ENCODE measurements around the gene CORO1C.
A peak's percentile ranks its signal among the peaks of the same experiment; 100 is the strongest.

CORO1C gene

DNA sequence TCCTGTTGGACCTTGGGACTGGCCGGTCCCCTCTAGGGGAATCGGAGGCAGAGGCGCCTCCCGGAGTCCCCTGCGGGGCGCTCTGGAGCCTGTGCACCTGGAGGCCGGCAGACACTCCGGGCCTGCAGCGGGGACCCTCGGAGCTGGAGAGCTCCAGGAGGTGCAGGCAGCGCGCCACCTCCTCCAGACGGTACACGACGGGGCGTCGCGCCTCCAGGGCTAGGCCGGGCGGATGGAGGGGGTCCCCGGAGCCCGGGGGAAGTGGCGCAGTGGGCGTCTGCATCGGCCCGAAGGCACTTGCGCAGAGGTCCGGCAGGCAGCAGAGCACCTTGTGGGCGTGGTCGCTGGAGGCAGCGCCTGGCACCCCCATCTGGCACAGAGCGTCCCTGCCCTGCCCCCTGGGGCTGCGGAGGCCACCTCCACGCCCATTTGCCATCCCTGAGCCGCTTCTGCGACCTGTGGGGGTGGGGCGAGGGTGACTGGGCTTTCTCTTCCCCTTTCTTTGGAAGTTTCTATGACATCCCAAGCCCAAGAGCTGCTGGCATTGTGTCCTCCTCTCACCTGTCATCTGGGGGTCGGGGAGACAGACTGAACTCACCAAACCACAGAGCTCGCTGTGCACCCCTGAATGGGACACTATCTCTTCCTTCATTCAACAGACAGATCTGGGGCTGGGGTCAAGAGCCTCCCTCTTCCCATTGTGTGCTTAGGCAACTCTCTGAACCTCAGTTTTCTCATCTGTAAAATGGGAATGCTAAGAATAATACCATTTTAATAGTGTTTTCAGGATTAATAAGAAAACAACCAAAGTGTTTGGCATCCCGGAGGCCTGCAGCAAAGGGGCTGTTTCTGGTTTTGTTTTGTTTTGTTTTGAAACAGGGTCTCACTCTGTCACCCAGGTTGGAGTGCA lies 37.5 kb upstream of the CORO1C start:
- H3K9ac ChIP-seq (ENCODE audit: low read length) = peak overlapping the region; percentile 22
- H3K4me1 ChIP-seq (ENCODE audit: control insufficient read depth, insufficient read depth, low read length) = peaks cover 18% of the 10 kb centered on the region
- no peak overlapping the region for H3K4me3 ChIP-seq (ENCODE audit: low read length)
- no peaks in the 10 kb centered on the region for H3K27me3 ChIP-seq (ENCODE audit: control insufficient read depth, insufficient read depth, low read length)
- H3K9me3 ChIP-seq (ENCODE audit: control insufficient read depth, low read length) = no peaks in the 10 kb centered on the region
- H3K36me3 ChIP-seq (ENCODE audit: control insufficient read depth, insufficient read depth, low read length) = no peaks in the 10 kb centered on the region

DNA sequence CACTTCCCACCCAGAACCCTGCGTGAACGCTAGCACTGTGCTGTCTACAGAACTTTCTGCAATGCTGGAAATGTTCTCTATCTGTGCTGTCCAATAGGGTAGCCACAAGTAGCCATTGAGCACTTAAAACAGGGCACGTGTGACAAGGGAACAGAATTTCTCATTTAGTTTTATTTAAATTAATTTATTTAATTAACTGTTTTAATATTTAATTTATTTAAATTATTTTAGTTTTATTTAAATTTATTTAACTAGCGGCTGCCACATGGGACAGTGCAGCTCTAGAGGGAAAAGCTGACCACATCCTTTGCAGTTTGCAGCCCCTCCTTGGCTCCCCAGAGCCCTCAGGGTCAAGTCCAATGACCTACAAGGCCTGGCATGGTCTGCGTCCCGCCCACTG lies 35.0 kb upstream of the CORO1C start:
- Histone ChIP-seq H3K36me3 (ENCODE audit: control insufficient read depth, insufficient read depth, low read length) (no peaks in the 10 kb centered on the region), H3K9ac (ENCODE audit: low read length) (no peak overlapping the region), H3K4me3 (ENCODE audit: low read length) (no peak overlapping the region), H3K27me3 (ENCODE audit: control insufficient read depth, insufficient read depth, low read length) (no peaks in the 10 kb centered on the region), H3K4me1 (ENCODE audit: control insufficient read depth, insufficient read depth, low read length) (peaks cover 12% of the 10 kb centered on the region), H3K9me3 (ENCODE audit: control insufficient read depth, low read length) (no peaks in the 10 kb centered on the region)

DNA sequence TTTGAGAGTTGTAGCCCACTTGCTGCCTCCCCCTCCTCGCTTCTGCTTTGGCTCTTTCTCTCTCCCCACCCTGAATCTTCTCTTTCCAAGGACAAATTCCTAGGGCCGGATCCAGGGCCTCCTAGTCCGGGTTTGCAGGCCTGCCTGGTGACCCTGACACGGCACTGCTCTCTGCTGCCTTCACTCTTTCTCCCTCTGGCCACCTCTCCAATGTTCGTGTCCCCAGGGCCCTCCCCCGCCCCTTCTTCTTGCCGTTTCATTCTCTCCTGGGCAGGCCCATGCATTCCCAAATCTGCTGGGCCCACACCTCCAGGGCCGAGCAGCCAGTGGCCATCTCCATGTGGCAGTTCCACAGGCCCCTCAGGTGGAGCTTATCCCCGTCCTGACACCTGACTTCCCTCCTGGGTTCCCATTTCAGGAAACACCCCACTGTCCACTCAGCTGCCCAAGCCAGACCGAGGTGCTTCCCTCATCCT lies 34.0 kb upstream of the CORO1C start:
- Histone ChIP-seq H3K27me3 (ENCODE audit: control insufficient read depth, insufficient read depth, low read length) (no peaks in the 10 kb centered on the region), H3K9me3 (ENCODE audit: control insufficient read depth, low read length) (no peaks in the 10 kb centered on the region), H3K4me1 (ENCODE audit: control insufficient read depth, insufficient read depth, low read length) (peaks cover 12% of the 10 kb centered on the region), H3K4me3 (ENCODE audit: low read length) (no peak overlapping the region), H3K36me3 (ENCODE audit: control insufficient read depth, insufficient read depth, low read length) (no peaks in the 10 kb centered on the region), H3K9ac (ENCODE audit: low read length) (no peak overlapping the region)

DNA sequence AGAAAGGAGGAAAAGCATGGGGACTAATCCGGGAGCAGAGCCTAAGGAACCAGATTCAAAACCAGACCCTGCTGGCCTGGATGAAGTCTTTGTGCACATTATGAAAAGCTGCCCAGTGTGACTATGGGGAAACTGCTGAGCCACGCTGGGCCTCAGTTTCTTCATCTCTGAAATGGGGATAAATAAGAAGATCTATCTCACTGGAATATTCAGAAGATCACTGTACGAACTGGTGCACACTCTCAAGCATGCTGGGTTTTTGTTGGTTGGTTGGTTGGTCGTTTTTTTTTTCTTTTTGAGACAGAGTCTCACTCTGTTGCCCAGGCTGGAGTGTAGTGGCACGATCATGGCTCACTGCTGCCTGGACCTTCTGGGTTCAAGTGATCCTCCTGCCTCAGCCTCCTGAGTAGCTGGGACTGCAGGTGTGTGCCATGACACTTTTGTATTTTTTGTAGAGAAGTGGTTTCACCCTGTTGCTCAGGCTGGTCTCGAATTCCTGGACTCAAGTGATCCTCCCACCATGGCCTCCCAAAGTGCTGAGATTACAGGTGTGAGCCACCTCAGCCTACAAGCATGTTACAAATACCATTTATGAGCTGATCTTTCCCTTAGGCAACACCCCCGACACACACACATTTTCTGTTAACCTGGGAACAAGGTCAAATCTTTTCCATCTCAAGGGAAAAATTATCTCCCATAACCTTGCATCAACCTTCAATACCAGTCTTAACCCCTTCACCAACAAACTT lies 33.4 kb upstream of the CORO1C start:
- Histone ChIP-seq H3K9ac (ENCODE audit: low read length) (no peak overlapping the region), H3K4me1 (ENCODE audit: control insufficient read depth, insufficient read depth, low read length) (peaks cover 12% of the 10 kb centered on the region), H3K36me3 (ENCODE audit: control insufficient read depth, insufficient read depth, low read length) (no peaks in the 10 kb centered on the region), H3K9me3 (ENCODE audit: control insufficient read depth, low read length) (no peaks in the 10 kb centered on the region), H3K4me3 (ENCODE audit: low read length) (no peak overlapping the region), H3K27me3 (ENCODE audit: control insufficient read depth, insufficient read depth, low read length) (no peaks in the 10 kb centered on the region)

DNA sequence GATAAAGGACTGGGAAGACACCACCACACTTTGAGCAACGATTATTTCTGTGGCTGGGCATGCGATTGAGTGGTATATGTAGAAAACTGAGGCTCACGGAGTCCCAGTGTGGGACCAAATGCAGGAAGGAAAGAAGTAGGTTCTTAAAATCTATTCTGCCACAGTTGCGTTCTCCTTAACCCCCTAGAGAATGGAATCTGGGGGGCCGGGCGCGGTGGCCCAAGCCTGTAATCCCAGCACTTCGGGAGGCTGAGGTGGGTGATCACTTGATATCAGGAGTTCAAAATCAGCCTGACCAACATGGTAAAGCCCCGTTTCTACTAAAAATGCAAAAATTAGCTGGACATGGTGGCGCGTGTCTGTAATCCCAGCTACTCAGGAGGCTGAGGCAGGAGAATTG lies 29.9 kb upstream of the CORO1C start:
- Histone ChIP-seq H3K4me3 (ENCODE audit: low read length) (no peak overlapping the region), H3K9ac (ENCODE audit: low read length) (no peak overlapping the region), H3K4me1 (ENCODE audit: control insufficient read depth, insufficient read depth, low read length) (no peaks in the 10 kb centered on the region)

DNA sequence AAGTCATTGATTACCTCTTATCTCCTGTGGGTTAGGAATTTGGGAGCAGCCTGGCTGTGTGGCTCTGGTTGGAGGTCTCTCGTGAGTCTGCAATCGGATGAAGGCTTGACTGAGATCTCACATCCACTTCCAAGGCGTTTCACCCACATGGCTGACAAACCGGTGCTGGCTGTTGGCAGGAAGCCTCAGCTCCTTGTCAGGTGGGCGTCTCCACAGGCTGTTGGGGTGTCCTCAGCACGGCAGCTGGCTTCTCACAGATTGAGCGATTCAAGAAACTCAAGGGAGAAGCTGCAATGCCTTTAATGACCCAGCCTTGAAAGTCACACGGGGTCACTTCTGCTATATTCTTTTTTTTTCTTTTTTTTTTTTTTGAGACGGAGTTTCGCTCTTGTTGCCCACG lies 28.6 kb upstream of the CORO1C start:
- H3K36me3 ChIP-seq (ENCODE audit: control insufficient read depth, insufficient read depth, low read length) = no peaks in the 10 kb centered on the region
- no peaks in the 10 kb centered on the region for H3K27me3 ChIP-seq (ENCODE audit: control insufficient read depth, insufficient read depth, low read length)
- no peaks in the 10 kb centered on the region for H3K9me3 ChIP-seq (ENCODE audit: control insufficient read depth, low read length)
- no peak overlapping the region for H3K9ac ChIP-seq (ENCODE audit: low read length)
- no peaks in the 10 kb centered on the region for H3K4me1 ChIP-seq (ENCODE audit: control insufficient read depth, insufficient read depth, low read length)
- H3K4me3 ChIP-seq (ENCODE audit: low read length) = no peak overlapping the region

More for the DNA sequence above, 29.9 kb upstream of the CORO1C start:
- Histone ChIP-seq H3K27me3 (ENCODE audit: control insufficient read depth, insufficient read depth, low read length) (no peaks in the 10 kb centered on the region), H3K9me3 (ENCODE audit: control insufficient read depth, low read length) (no peaks in the 10 kb centered on the region), H3K36me3 (ENCODE audit: control insufficient read depth, insufficient read depth, low read length) (no peaks in the 10 kb centered on the region)

DNA sequence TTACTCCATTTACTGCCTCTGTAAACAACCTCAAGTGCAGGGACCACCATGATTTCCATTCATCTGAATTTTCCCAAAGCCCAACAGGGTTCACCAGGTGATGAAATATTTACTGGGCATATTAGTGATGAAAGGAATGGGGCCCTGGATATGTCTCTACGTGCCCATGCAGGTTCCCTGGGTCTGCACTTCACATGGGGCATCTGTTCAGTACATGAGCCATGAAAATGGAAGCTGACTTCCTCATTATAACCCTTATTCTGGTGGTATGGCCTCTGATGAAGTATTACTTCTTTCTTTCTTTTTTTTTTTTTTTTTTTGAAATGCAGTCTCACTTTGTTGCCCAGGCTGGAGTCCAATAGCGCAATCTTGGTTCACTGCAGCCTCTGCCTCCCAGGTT lies 26.5 kb upstream of the CORO1C start:
- Histone ChIP-seq H3K4me3 (ENCODE audit: low read length) (no peak overlapping the region), H3K9me3 (ENCODE audit: control insufficient read depth, low read length) (no peaks in the 10 kb centered on the region), H3K4me1 (ENCODE audit: control insufficient read depth, insufficient read depth, low read length) (no peaks in the 10 kb centered on the region), H3K9ac (ENCODE audit: low read length) (no peak overlapping the region), H3K36me3 (ENCODE audit: control insufficient read depth, insufficient read depth, low read length) (no peaks in the 10 kb centered on the region), H3K27me3 (ENCODE audit: control insufficient read depth, insufficient read depth, low read length) (no peaks in the 10 kb centered on the region)

DNA sequence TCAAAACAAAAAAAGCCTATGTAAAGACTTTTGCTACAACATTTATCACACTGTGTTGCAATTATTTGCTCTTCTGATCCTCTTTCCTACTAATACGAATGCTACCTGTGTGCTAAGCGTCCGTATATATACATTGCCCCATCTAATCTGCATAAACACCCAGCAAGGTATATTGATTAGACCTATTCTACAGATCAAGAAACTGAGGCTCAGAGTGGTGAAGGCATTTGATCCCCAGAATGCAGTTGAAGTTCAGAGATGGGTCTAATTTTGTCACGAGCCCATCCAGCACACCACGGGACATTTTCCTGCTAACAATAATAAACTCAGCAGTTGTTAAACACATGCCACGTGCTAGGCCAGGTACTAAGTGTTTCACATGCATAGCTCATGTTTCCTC lies 25.1 kb upstream of the CORO1C start:
- no peaks in the 10 kb centered on the region for H3K4me1 ChIP-seq (ENCODE audit: control insufficient read depth, insufficient read depth, low read length)
- no peak overlapping the region for H3K4me3 ChIP-seq (ENCODE audit: low read length)
- no peak overlapping the region for H3K9ac ChIP-seq (ENCODE audit: low read length)
- H3K27me3 ChIP-seq (ENCODE audit: control insufficient read depth, insufficient read depth, low read length) = no peaks in the 10 kb centered on the region
- no peaks in the 10 kb centered on the region for H3K36me3 ChIP-seq (ENCODE audit: control insufficient read depth, insufficient read depth, low read length)
- H3K9me3 ChIP-seq (ENCODE audit: control insufficient read depth, low read length) = no peaks in the 10 kb centered on the region

DNA sequence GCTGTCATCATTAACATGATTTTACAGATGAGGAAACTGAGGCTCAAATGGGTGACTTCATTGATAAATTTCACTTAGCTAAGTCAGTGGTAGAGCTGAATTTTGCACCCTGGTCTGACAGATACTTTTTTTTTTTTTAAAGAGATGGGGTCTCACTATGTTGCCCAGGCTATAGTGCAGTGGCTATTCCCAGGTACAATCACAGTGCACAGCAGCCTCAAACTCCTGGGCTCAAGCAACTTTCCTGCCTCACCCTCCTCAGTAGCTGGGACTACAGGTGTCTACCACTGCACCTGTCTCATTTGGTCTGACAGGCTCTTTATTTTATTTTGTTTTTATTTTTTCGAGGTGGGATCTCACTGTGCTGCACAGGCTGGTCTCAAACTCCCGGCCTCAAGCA lies 24.2 kb upstream of the CORO1C start:
- Histone ChIP-seq H3K27me3 (ENCODE audit: control insufficient read depth, insufficient read depth, low read length) (no peaks in the 10 kb centered on the region), H3K9me3 (ENCODE audit: control insufficient read depth, low read length) (no peaks in the 10 kb centered on the region), H3K9ac (ENCODE audit: low read length) (no peak overlapping the region), H3K36me3 (ENCODE audit: control insufficient read depth, insufficient read depth, low read length) (no peaks in the 10 kb centered on the region), H3K4me1 (ENCODE audit: control insufficient read depth, insufficient read depth, low read length) (no peaks in the 10 kb centered on the region), H3K4me3 (ENCODE audit: low read length) (no peak overlapping the region)

DNA sequence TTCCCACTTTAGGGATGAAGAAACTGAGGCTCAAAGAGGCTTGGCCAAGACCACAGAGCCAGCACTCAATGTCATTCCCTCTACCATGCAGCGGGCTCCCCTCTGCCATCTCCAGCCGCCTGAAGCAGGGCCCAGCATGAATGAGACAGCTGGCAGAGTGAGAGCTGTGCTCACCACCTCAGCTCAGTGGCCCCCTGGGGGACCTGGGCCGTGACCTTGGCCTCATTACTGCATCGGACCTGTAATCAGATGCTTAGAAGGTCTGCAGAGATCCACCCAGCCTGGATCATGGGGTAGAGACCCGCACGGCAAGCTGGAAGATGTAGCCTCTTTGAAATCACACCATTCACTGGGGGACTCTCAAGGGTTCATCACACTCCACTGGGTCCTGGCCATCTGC lies 22.7 kb upstream of the CORO1C start:
- Histone ChIP-seq H3K27me3 (ENCODE audit: control insufficient read depth, insufficient read depth, low read length) (no peaks in the 10 kb centered on the region), H3K4me1 (ENCODE audit: control insufficient read depth, insufficient read depth, low read length) (no peaks in the 10 kb centered on the region), H3K4me3 (ENCODE audit: low read length) (no peak overlapping the region), H3K9me3 (ENCODE audit: control insufficient read depth, low read length) (no peaks in the 10 kb centered on the region), H3K9ac (ENCODE audit: low read length) (no peak overlapping the region), H3K36me3 (ENCODE audit: control insufficient read depth, insufficient read depth, low read length) (no peaks in the 10 kb centered on the region)

DNA sequence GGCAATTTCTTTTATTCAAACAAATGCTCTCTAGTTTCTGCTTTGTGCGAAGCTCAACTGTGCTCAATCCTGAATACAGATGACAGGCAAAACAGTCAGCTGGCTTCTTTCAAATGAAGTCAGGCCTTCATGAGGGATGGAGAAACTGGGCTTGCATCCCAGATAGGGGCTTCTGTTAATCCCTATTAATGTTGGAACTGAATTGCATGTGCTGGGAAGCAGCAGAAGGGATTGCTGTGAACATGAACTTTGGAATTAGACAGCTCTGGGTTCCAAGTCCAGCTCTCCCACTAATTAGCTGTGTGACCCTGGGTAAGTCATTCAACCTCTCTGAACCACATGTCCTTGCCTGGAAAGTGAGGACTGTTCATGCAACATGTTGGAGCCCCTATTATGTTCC lies 21.1 kb upstream of the CORO1C start:
- H3K4me1 ChIP-seq (ENCODE audit: control insufficient read depth, insufficient read depth, low read length) = no peaks in the 10 kb centered on the region

DNA sequence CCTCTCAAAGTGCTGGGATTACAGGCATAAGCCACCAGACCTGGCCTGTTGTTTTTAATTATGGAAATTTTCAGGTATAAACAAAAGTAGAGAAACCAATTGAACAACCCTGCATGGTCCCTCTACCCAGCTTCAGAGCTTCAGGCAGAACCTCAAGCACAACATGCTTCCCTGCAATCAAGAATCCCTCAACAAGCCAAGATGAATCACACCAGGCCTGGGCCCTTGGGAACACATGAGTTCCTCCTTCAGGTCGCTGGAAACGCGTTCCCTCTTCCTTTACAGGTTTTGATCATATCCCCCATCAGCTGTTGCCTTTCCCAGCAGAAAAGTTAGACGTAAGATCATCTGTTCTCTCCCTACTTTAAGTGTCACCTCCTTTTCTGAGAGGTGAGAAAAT lies 20.5 kb upstream of the CORO1C start:
- Histone ChIP-seq H3K4me3 (ENCODE audit: low read length) (no peak overlapping the region), H3K9ac (ENCODE audit: low read length) (no peak overlapping the region), H3K36me3 (ENCODE audit: control insufficient read depth, insufficient read depth, low read length) (no peaks in the 10 kb centered on the region), H3K27me3 (ENCODE audit: control insufficient read depth, insufficient read depth, low read length) (no peaks in the 10 kb centered on the region), H3K4me1 (ENCODE audit: control insufficient read depth, insufficient read depth, low read length) (no peaks in the 10 kb centered on the region), H3K9me3 (ENCODE audit: control insufficient read depth, low read length) (no peaks in the 10 kb centered on the region)

More for the DNA sequence above, 21.1 kb upstream of the CORO1C start:
- Histone ChIP-seq H3K27me3 (ENCODE audit: control insufficient read depth, insufficient read depth, low read length) (no peaks in the 10 kb centered on the region), H3K36me3 (ENCODE audit: control insufficient read depth, insufficient read depth, low read length) (no peaks in the 10 kb centered on the region), H3K9me3 (ENCODE audit: control insufficient read depth, low read length) (no peaks in the 10 kb centered on the region), H3K9ac (ENCODE audit: low read length) (no peak overlapping the region), H3K4me3 (ENCODE audit: low read length) (no peak overlapping the region)

Data from mucosa of stomach (tissue), 1 donor.